Neuronal stem cell (in vitro differentiated cells): ENCODE measurements around the gene RNF123.

Experiments used
- DNase-seq: peaks from one replicate; pipeline ENCODE4 v3.0.0-alpha.2; 2013; ENCODE audit warnings: low spot score
- H2AFZ ChIP-seq: one replicate; pipeline ENCODE4 v1.6.1; 2013; ENCODE audit warnings: mild to moderate bottlenecking, low read length, inconsistent platforms
- H2AK5ac ChIP-seq: 2 replicates; pipeline ENCODE4 v1.6.1; 2013; ENCODE audit warnings: low read depth, mild to moderate bottlenecking, inconsistent platforms, low read length, moderate library complexity, mixed read lengths
- H2BK120ac ChIP-seq: 2 replicates; pipeline ENCODE4 v1.6.1; 2013; ENCODE audit warnings: low read depth, mild to moderate bottlenecking, inconsistent platforms, low read length, moderate library complexity, mixed read lengths
- H2BK12ac ChIP-seq: one replicate; pipeline ENCODE4 v1.6.1; 2013; ENCODE audit warnings: low read length, inconsistent platforms
- H2BK15ac ChIP-seq: 2 replicates; pipeline ENCODE4 v1.6.1; 2013; ENCODE audit warnings: mild to moderate bottlenecking, low read length, inconsistent platforms, mixed read lengths
- H2BK5ac ChIP-seq: one replicate; pipeline ENCODE4 v1.6.1; 2013; ENCODE audit warnings: inconsistent platforms, mild to moderate bottlenecking, low read length, moderate library complexity
- H3K14ac ChIP-seq: one replicate; pipeline ENCODE4 v1.6.1; 2013; ENCODE audit warnings: low read length, inconsistent platforms
- H3K18ac ChIP-seq: 2 replicates; pipeline ENCODE4 v1.6.1; 2013; ENCODE audit warnings: low read length, inconsistent platforms
- H3K23ac ChIP-seq: 2 replicates; pipeline ENCODE4 v1.6.1; 2013; ENCODE audit warnings: low read depth, mild to moderate bottlenecking, mixed read lengths, low read length, inconsistent platforms; ENCODE audit not compliant: poor library complexity
- H3K27ac ChIP-seq: replicated peaks from 3 replicates; pipeline ENCODE4 v1.5.1; 2013; ENCODE audit warnings: low read length, inconsistent platforms
- H3K27me3 ChIP-seq, 3 experiments: 2 replicates each; pipeline ENCODE4 v1.6.1; 2013; ENCODE audit warnings: low read length in 3 of 3, mild to moderate bottlenecking in 2 of 3, inconsistent platforms in 1 of 3, low read depth in 1 of 3, mixed read lengths in 1 of 3, moderate library complexity in 1 of 3; ENCODE audit not compliant: control insufficient read depth in 3 of 3, insufficient read depth in 3 of 3
- H3K36me3 ChIP-seq, 2 donors: replicated peaks in 1 of 2; 2 replicates each; pipeline ENCODE4 v1.6.1; 2013; ENCODE audit warnings: low read length in 2 of 2; ENCODE audit not compliant: control insufficient read depth in 2 of 2, insufficient read depth in 2 of 2
- H3K4ac ChIP-seq: 2 replicates; pipeline ENCODE4 v1.6.1; 2013; ENCODE audit warnings: inconsistent platforms, mild to moderate bottlenecking, low read length, moderate library complexity
- H3K4me1 ChIP-seq, 2 donors: 1 replicate in 1 of 2; 2 replicates in 1 of 2; pipeline ENCODE4 v1.6.1; 2013; ENCODE audit warnings: low read length in 2 of 2, low read depth in 1 of 2; ENCODE audit not compliant: control insufficient read depth in 2 of 2, insufficient read depth in 1 of 2
- H3K4me2 ChIP-seq: one replicate; pipeline ENCODE4 v1.6.1; 2013; ENCODE audit warnings: mild to moderate bottlenecking, low read length, inconsistent platforms; ENCODE audit not compliant: insufficient read depth, poor library complexity, severe bottlenecking
- H3K4me3 ChIP-seq, 2 donors: 2 replicates each; pipeline ENCODE4 v1.5.1; 2013; ENCODE audit warnings: low read length in 2 of 2, mild to moderate bottlenecking in 2 of 2, inconsistent platforms in 1 of 2, moderate library complexity in 1 of 2
- H3K79me1 ChIP-seq: one replicate; pipeline ENCODE4 v1.6.1; 2013; ENCODE audit warnings: low read depth, mild to moderate bottlenecking, inconsistent platforms, low read length, moderate library complexity
- H3K9ac ChIP-seq: one replicate; pipeline ENCODE4 v1.6.1; 2013; ENCODE audit warnings: mild to moderate bottlenecking, low read depth, low read length, inconsistent platforms; ENCODE audit not compliant: poor library complexity
- H3K9me3 ChIP-seq, 2 donors: replicated peaks in 1 of 2; 2 replicates each; pipeline versions ENCODE3 to v1.6.1; 2013; ENCODE audit warnings: low read length in 2 of 2, mild to moderate bottlenecking in 2 of 2, inconsistent platforms in 1 of 2, low read depth in 1 of 2, mixed read lengths in 1 of 2, moderate library complexity in 1 of 2; ENCODE audit not compliant: control insufficient read depth in 2 of 2, insufficient read depth in 1 of 2
- H4K8ac ChIP-seq: one replicate; pipeline ENCODE4 v1.6.1; 2013; ENCODE audit warnings: low read depth, mild to moderate bottlenecking, inconsistent platforms, low read length, moderate library complexity
- H4K91ac ChIP-seq: one replicate; pipeline ENCODE4 v1.6.1; 2013; ENCODE audit warnings: low read length, low read depth, mild to moderate bottlenecking, inconsistent platforms; ENCODE audit not compliant: poor library complexity
- WGBS, 2 donors: extraction: QIAGEN DNeasy Blood & Tissue Kit; methylation state at CpG; one replicate each; pipeline ENCODE4 v1.1.7; 2013; ENCODE audit warnings: missing lambda C conversion rate in 2 of 2, mixed read lengths in 1 of 2; ENCODE audit not compliant: insufficient read length in 2 of 2, insufficient replicate concordance in 1 of 2; ENCODE audit errors: extremely low coverage in 2 of 2; 5-methylcytosine and 5-hydroxymethylcytosine counted together

Gene RNF123

GRCh38 chr3:49654955-49655556 lies 34.3 kb upstream of the RNF123 start:
- no peaks in the 10 kb centered on the region for H3K79me1 ChIP-seq
- H2AK5ac ChIP-seq = peak overlapping the region; percentile 63
- no peak overlapping the region for H2BK120ac ChIP-seq
- H3K4me2 ChIP-seq = no peak overlapping the region
- no peak for DNase-seq
- no peak overlapping the region for H3K23ac ChIP-seq
- peaks cover 0 to 43% of the 10 kb centered on the region in 2 donors for H3K36me3 ChIP-seq
- no peak overlapping the region for H3K4ac ChIP-seq
- H2BK15ac ChIP-seq = no peak overlapping the region
- H3K27me3 ChIP-seq = no peaks in the 10 kb centered on the region
- no peak overlapping the region for H3K4me3 ChIP-seq
- no peaks in the 10 kb centered on the region for H3K9me3 ChIP-seq
- H2AFZ ChIP-seq = no peak overlapping the region
- H2BK5ac ChIP-seq = peak overlapping the region; percentile 75
- no peak overlapping the region for H3K14ac ChIP-seq
- H3K18ac ChIP-seq = peak overlapping the region; percentile 83
- no peak overlapping the region for H4K91ac ChIP-seq
- no CpG with 5 or more reads among the region's 10 CpGs for WGBS, 2 donors
- H2BK12ac ChIP-seq = no peak overlapping the region
- H3K4me1 ChIP-seq = peaks cover 0 to 1% of the 10 kb centered on the region in 2 donors
- no peak overlapping the region for H3K27ac ChIP-seq
- peak overlapping the region; percentile 44 for H3K9ac ChIP-seq
- H4K8ac ChIP-seq = no peak overlapping the region

GRCh38 chr3:49655731-49656285 lies 33.5 kb upstream of the RNF123 start:
- H4K91ac ChIP-seq = peak overlapping the region; percentile 12
- H3K36me3 ChIP-seq = peaks cover 0 to 43% of the 10 kb centered on the region in 2 donors
- no peak overlapping the region for H3K4me2 ChIP-seq
- H3K9me3 ChIP-seq = no peaks in the 10 kb centered on the region
- H2BK120ac ChIP-seq = peak overlapping the region; percentile 67
- DNase-seq = no peak
- H3K9ac ChIP-seq = peak overlapping the region; percentile 77
- H2AFZ ChIP-seq = no peak overlapping the region
- no peak overlapping the region for H2BK12ac ChIP-seq
- H2AK5ac ChIP-seq = peak overlapping the region; percentile 4
- peak overlapping the region; percentile 87 for H2BK5ac ChIP-seq
- H2BK15ac ChIP-seq = peak overlapping the region; percentile 81
- no peak overlapping the region for H4K8ac ChIP-seq
- WGBS, 2 donors = no CpG with 5 or more reads among the region's 19 CpGs
- H3K27ac ChIP-seq = no peak overlapping the region
- no peak overlapping the region for H3K4ac ChIP-seq
- peak overlapping the region; percentile 97 for H3K23ac ChIP-seq
- peak overlapping the region; percentile 75 for H3K14ac ChIP-seq
- H3K4me3 ChIP-seq = no peak overlapping the region
- H3K4me1 ChIP-seq = no peaks in the 10 kb centered on the region
- peak overlapping the region; percentile 19 for H3K18ac ChIP-seq
- H3K79me1 ChIP-seq = no peaks in the 10 kb centered on the region
- no peaks in the 10 kb centered on the region for H3K27me3 ChIP-seq

GRCh38 chr3:49656541-49657112 lies 32.7 kb upstream of the RNF123 start:
- Histone ChIP-seq H3K27me3 (no peaks in the 10 kb centered on the region), H2AK5ac (peak overlapping the region; percentile 32)
- no peak for DNase-seq

GRCh38 chr3:49657208-49657915 lies 32.0 kb upstream of the RNF123 start:
- no peaks in the 10 kb centered on the region for H3K9me3 ChIP-seq
- peak overlapping the region; percentile 95 for H3K14ac ChIP-seq
- peak overlapping the region; percentile 32 for H2AK5ac ChIP-seq
- no peak overlapping the region for H2AFZ ChIP-seq
- peak overlapping the region; percentile 75 for H3K23ac ChIP-seq
- H2BK5ac ChIP-seq = no peak overlapping the region
- no peak overlapping the region for H3K4ac ChIP-seq
- H3K36me3 ChIP-seq = peaks cover 0 to 32% of the 10 kb centered on the region in 2 donors
- H3K27ac ChIP-seq = no peak overlapping the region
- no peak overlapping the region for H4K8ac ChIP-seq
- no peaks in the 10 kb centered on the region for H3K79me1 ChIP-seq
- no CpG with 5 or more reads among the region's 36 CpGs for WGBS, 2 donors
- H3K27me3 ChIP-seq = no peaks in the 10 kb centered on the region
- no peak for DNase-seq
- no peak overlapping the region for H4K91ac ChIP-seq
- H2BK120ac ChIP-seq = no peak overlapping the region
- H3K9ac ChIP-seq = peak overlapping the region; percentile 70
- H2BK12ac ChIP-seq = peak overlapping the region; percentile 2
- peak overlapping the region in 1 of 2 donors; percentile 22 for H3K4me3 ChIP-seq
- peak overlapping the region; percentile 55 for H2BK15ac ChIP-seq
- H3K4me1 ChIP-seq = no peaks in the 10 kb centered on the region
- no peak overlapping the region for H3K18ac ChIP-seq
- H3K4me2 ChIP-seq = no peak overlapping the region

More at GRCh38 chr3:49656541-49657112, 32.7 kb upstream of the RNF123 start:
- no CpG with 5 or more reads among the region's 18 CpGs for WGBS, 2 donors
- Histone ChIP-seq H3K36me3 (peaks cover 0 to 40% of the 10 kb centered on the region in 2 donors), H3K4me2 (no peak overlapping the region), H3K4ac (no peak overlapping the region), H3K79me1 (no peaks in the 10 kb centered on the region), H3K18ac (peak overlapping the region; percentile 44), H2AFZ (no peak overlapping the region), H3K9me3 (no peaks in the 10 kb centered on the region), H3K14ac (peak overlapping the region; percentile 95), H3K27ac (no peak overlapping the region), H3K23ac (peak overlapping the region; percentile 75), H2BK5ac (peak overlapping the region; percentile 87), H4K8ac (peak overlapping the region; percentile 17), H2BK120ac (peak overlapping the region; percentile 67), H2BK15ac (peak overlapping the region; percentile 81), H3K4me3 (no peak overlapping the region), H3K9ac (peak overlapping the region; percentile 63), H2BK12ac (no peak overlapping the region), H3K4me1 (no peaks in the 10 kb centered on the region), H4K91ac (no peak overlapping the region)
